OCI-LY7 (cell line): ENCODE data around the gene LIN28B. TPM values are rescaled to one million over a fixed set of nuclear protein-coding genes. Genes with fewer than 3 reads are reported as not detected.

ENCODE experiments used
- BruUV-seq: library from RNA; stranded (reverse); fragments of 400-500 nt; replicated peaks from 2 replicates; lab custom pipeline; 2021; lab: Mats Ljungman, UMichigan
- CTCF ChIA-PET: fragments of 300-600 bp; sonication (Branson Sonifier 250); formaldehyde crosslinking; loops from one replicate; lab custom pipeline; 2022; ENCODE audit warnings: antibody characterized with exemption; ENCODE audit not compliant: unreplicated experiment; lab: Charles Lee
- POLR2A ChIA-PET: fragments of 300-600 bp; sonication (Branson Sonifier 250); formaldehyde crosslinking; loops from one replicate; lab custom pipeline; 2022; ENCODE audit warnings: antibody characterized with exemption; lab: Charles Lee
- DNase-seq: peaks from one replicate; pipeline ENCODE4 v3.0.0-alpha.2; 2015; ENCODE audit warnings: low spot score
- H2AFZ ChIP-seq: fragments of 200-600 bp; sonication (generic), shearing (Covaris generic); 2 replicates; pipeline ENCODE4 v1.6.1; 2014; ENCODE audit warnings: mild to moderate bottlenecking, antibody characterized with exemption, low read length, moderate library complexity
- H3K27ac ChIP-seq: fragments of 200-600 bp; sonication (generic); 2 replicates; pipeline ENCODE4 v1.5.1; 2014; ENCODE audit warnings: mixed run types, low read depth, mild to moderate bottlenecking, moderate library complexity, low read length, inconsistent platforms; ENCODE audit not compliant: poor library complexity, severe bottlenecking
- H3K36me3 ChIP-seq: fragments of 200-600 bp; sonication (generic); 2 replicates; pipeline ENCODE4 v1.6.1; 2014; ENCODE audit warnings: mild to moderate bottlenecking, antibody characterized with exemption, low read length, moderate library complexity, mixed read lengths; ENCODE audit not compliant: insufficient read depth
- H3K4me1 ChIP-seq: fragments of 200-600 bp; sonication (generic); 2 replicates; pipeline ENCODE4 v1.5.1; 2014; ENCODE audit warnings: mild to moderate bottlenecking, low read length; ENCODE audit not compliant: insufficient read depth, poor library complexity, severe bottlenecking
- H3K4me2 ChIP-seq: fragments of 200-600 bp; sonication (generic); 2 replicates; pipeline ENCODE4 v1.6.1; 2014; ENCODE audit warnings: mild to moderate bottlenecking, low read length
- H3K4me3 ChIP-seq: fragments of 200-600 bp; sonication (generic); 2 replicates; pipeline ENCODE4 v1.5.1; 2014; ENCODE audit warnings: mild to moderate bottlenecking, low read depth, low read length; ENCODE audit not compliant: poor library complexity, severe bottlenecking
- H3K79me2 ChIP-seq: fragments of 200-600 bp; sonication (generic); 2 replicates; pipeline ENCODE4 v1.6.1; 2016; ENCODE audit warnings: low read depth, mild to moderate bottlenecking, low read length, moderate library complexity, mixed read lengths; ENCODE audit not compliant: insufficient read depth
- H3K9me2 ChIP-seq: fragments of 200-600 bp; sonication (generic); 2 replicates; pipeline ENCODE4 v1.6.1; 2016; ENCODE audit warnings: mild to moderate bottlenecking, low read length, mixed read lengths; ENCODE audit not compliant: insufficient read depth
- H3K9me3 ChIP-seq: fragments of 200-600 bp; sonication (generic); 2 replicates; pipeline ENCODE4 v1.6.1; 2014; ENCODE audit warnings: mild to moderate bottlenecking, mixed run types, low read length, mixed read lengths
- H4K20me1 ChIP-seq: fragments of 200-600 bp; sonication (generic); 2 replicates; pipeline ENCODE4 v1.6.1; 2014; ENCODE audit warnings: mild to moderate bottlenecking, antibody characterized with exemption, low read length, moderate library complexity, mixed read lengths; ENCODE audit not compliant: insufficient read depth
- EZH2phosphoT487 ChIP-seq: fragments of 200-600 bp; sonication (generic); IDR thresholded peaks from 2 replicates; pipeline ENCODE4 v1.6.1; 2018; ENCODE audit warnings: low read depth, borderline replicate concordance, mild to moderate bottlenecking, mixed run types, antibody characterized with exemption, low read length, moderate library complexity, mixed read lengths
- intact Hi-C: fragments of 100-400 bp; cut with micrococcal nuclease; formaldehyde crosslinking; loops from one replicate; pipeline ENCODE4 v1.10.0; 2022; ENCODE audit not compliant: unreplicated experiment
- total RNA-seq, 2 experiments: library from RNA; depleted of rRNA in 1 of 2; stranded (reverse); fragments of >200 nt in 1 of 2; shearing (Covaris generic) in 1 of 2; gene quantifications; 2 replicates each; pipeline ENCODE4 v1.2.3, GENCODE V29; 2014 to 2022
- TF ChIP-seq, protein P1 (sequence below): fragments of 200-600 bp; sonication (generic); conservative IDR thresholded peaks from 2 replicates; pipeline ENCODE4 v1.5.1; 2014; ENCODE audit warnings: mild to moderate bottlenecking, antibody characterized with exemption, low read length, moderate library complexity, mixed read lengths

The LIN28B gene
- total RNA-seq, 2 experiments from 2014 or later: not detected

GRCh38 chr6:105058846-105059245 lies 101.9 kb downstream of the LIN28B start:
- intact Hi-C loops: no loop called here
- no peaks in the 10 kb centered on the region for H3K4me1 ChIP-seq
- no peaks in the 10 kb centered on the region for H3K9me3 ChIP-seq
- no peak overlapping the region for H3K4me2 ChIP-seq
- H3K79me2 ChIP-seq: no peaks in the 10 kb centered on the region
- no peak for DNase-seq
- no peaks in the 10 kb centered on the region for H3K36me3 ChIP-seq
- CTCF ChIA-PET: interaction anchor here (0.5 kb wide), 1 partner anchor 12 kb away, joined by 7 read pairs; no protein-coding TSS in a partner anchor
- H3K27ac ChIP-seq: no peak overlapping the region
- BruUV-seq: no TSS peak
- no peaks in the 10 kb centered on the region for H3K9me2 ChIP-seq
- no peak overlapping the region for H3K4me3 ChIP-seq
- no peaks in the 10 kb centered on the region for H4K20me1 ChIP-seq
- TF ChIP-seq, protein P1, sequence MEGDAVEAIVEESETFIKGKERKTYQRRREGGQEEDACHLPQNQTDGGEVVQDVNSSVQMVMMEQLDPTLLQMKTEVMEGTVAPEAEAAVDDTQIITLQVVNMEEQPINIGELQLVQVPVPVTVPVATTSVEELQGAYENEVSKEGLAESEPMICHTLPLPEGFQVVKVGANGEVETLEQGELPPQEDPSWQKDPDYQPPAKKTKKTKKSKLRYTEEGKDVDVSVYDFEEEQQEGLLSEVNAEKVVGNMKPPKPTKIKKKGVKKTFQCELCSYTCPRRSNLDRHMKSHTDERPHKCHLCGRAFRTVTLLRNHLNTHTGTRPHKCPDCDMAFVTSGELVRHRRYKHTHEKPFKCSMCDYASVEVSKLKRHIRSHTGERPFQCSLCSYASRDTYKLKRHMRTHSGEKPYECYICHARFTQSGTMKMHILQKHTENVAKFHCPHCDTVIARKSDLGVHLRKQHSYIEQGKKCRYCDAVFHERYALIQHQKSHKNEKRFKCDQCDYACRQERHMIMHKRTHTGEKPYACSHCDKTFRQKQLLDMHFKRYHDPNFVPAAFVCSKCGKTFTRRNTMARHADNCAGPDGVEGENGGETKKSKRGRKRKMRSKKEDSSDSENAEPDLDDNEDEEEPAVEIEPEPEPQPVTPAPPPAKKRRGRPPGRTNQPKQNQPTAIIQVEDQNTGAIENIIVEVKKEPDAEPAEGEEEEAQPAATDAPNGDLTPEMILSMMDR: no peak
- no peak for TF ChIP-seq EZH2phosphoT487
- H2AFZ ChIP-seq: no peak overlapping the region
- POLR2A ChIA-PET: interaction anchor here (0.7 kb wide), 1 partner anchor 99 kb away, joined by 3 read pairs; no protein-coding TSS in a partner anchor

- BruUV-seq: no TSS peak
- H2AFZ ChIP-seq: no peak overlapping the region
- CTCF ChIA-PET: no interaction called here
Measured at GRCh38 chr6:105066233-105066632, 109.3 kb downstream of the LIN28B start.

DNA sequence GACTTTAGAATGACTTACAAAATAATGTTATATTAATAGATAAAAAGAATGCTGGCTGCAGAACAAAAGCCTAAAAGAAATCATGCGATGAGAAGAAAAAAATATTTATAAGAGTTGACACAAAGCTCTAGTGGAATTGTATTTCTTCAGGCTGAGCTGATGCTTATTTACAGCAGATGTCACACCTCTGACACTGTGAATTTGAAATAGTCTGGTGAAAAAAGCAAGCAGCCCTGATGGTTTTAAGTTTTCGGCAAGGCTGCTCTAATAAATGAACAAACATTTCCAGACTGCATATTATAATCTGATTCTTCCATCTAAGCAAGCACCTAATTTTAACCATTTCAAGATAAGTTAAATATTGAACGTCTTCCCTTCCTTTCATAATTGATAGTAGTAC lies 109.9 kb downstream of the LIN28B start:
- Histone ChIP-seq H3K4me1 (no peaks in the 10 kb centered on the region), H3K9me3 (no peaks in the 10 kb centered on the region), H3K4me3 (no peak overlapping the region), H3K79me2 (no peaks in the 10 kb centered on the region), H4K20me1 (no peaks in the 10 kb centered on the region), H3K36me3 (no peaks in the 10 kb centered on the region), H3K9me2 (no peaks in the 10 kb centered on the region), H2AFZ (no peak overlapping the region), H3K4me2 (no peak overlapping the region), H3K27ac (no peak overlapping the region)
- no TSS peak for BruUV-seq
- TF ChIP-seq EZH2phosphoT487: no peak
- TF ChIP-seq, protein P1: no peak
- intact Hi-C loops: no loop called here
- ChIA-PET POLR2A (interaction anchor here (0.9 kb wide), 1 partner anchor 32 kb away, joined by 3 read pairs; no protein-coding TSS in a partner anchor), CTCF (no interaction called here)
- no peak for DNase-seq

More at GRCh38 chr6:105066233-105066632, 109.3 kb downstream of the LIN28B start:
- no peak for TF ChIP-seq EZH2phosphoT487
- TF ChIP-seq, protein P1: no peak
- DNase-seq: no peak
- intact Hi-C loops: no loop called here
- Histone ChIP-seq H3K36me3 (no peaks in the 10 kb centered on the region), H3K4me3 (no peak overlapping the region), H3K9me2 (no peaks in the 10 kb centered on the region), H4K20me1 (no peaks in the 10 kb centered on the region), H3K4me1 (no peaks in the 10 kb centered on the region), H3K9me3 (no peaks in the 10 kb centered on the region), H3K27ac (no peak overlapping the region), H3K79me2 (no peaks in the 10 kb centered on the region), H3K4me2 (no peak overlapping the region)
- POLR2A ChIA-PET: interaction anchor here (0.9 kb wide), 1 partner anchor 33 kb away, joined by 3 read pairs; no protein-coding TSS in a partner anchor
